Esophagus (tissue), 2 donors: ENCODE data around the gene EFCAB5. TPM values are rescaled to one million over a fixed set of nuclear protein-coding genes. Genes with fewer than 3 reads are reported as not detected.
A peak's percentile ranks its signal among the peaks of the same experiment; 100 is the strongest.

Experiments
- H3K27ac ChIP-seq, 2 donors: one replicate each; pipeline ENCODE4 v1.5.1; 2013; ENCODE audit warnings: low read depth in 2 of 2, mild to moderate bottlenecking in 2 of 2, inconsistent platforms in 1 of 2, low read length in 1 of 2, moderate library complexity in 1 of 2
- H3K27me3 ChIP-seq, 2 donors: one replicate each; pipeline ENCODE4 v1.6.1; 2013; ENCODE audit warnings: low read length in 2 of 2, control low read depth in 1 of 2, mild to moderate bottlenecking in 1 of 2; ENCODE audit not compliant: insufficient read depth in 2 of 2, control insufficient read depth in 1 of 2
- H3K36me3 ChIP-seq, 2 donors: one replicate each; pipeline ENCODE4 v1.6.1; 2013; ENCODE audit warnings: low read length in 1 of 2; ENCODE audit not compliant: control insufficient read depth in 2 of 2, insufficient read depth in 2 of 2
- H3K4me1 ChIP-seq, 2 donors: one replicate each; pipeline ENCODE4 v1.6.1; 2013; ENCODE audit warnings: low read length in 1 of 2; ENCODE audit not compliant: control insufficient read depth in 2 of 2, insufficient read depth in 2 of 2
- H3K4me3 ChIP-seq, 2 donors: one replicate each; pipeline ENCODE4 v1.5.1; 2013; ENCODE audit warnings: low read length in 2 of 2, mild to moderate bottlenecking in 2 of 2, low read depth in 1 of 2, moderate library complexity in 1 of 2
- H3K9me3 ChIP-seq, 2 donors: one replicate each; pipeline ENCODE4 v1.6.1; 2013; ENCODE audit warnings: mild to moderate bottlenecking in 2 of 2, low read depth in 1 of 2, low read length in 1 of 2, moderate library complexity in 1 of 2; ENCODE audit not compliant: control insufficient read depth in 2 of 2, insufficient read depth in 1 of 2
- WGBS, 2 donors: extraction: QIAGEN DNeasy Blood & Tissue Kit; methylation state at CpG; one replicate each; pipeline ENCODE4 v1.1.7; 2013; 5-methylcytosine and 5-hydroxymethylcytosine counted together
- polyA plus RNA-seq, 2 donors: library from polyadenylated mRNA; stranded (reverse); fragments of 200-250 nt; gene quantifications; one replicate each; pipeline ENCODE4 v1.2.3, GENCODE V29; 2013
- donor health status: healthy with polysubstance abuse.
- donor health status: Bipolar disorder and iron deficiency.

The EFCAB5 gene
- polyA plus RNA-seq, 2 donors = 0.02 to 0.24 TPM

DNA sequence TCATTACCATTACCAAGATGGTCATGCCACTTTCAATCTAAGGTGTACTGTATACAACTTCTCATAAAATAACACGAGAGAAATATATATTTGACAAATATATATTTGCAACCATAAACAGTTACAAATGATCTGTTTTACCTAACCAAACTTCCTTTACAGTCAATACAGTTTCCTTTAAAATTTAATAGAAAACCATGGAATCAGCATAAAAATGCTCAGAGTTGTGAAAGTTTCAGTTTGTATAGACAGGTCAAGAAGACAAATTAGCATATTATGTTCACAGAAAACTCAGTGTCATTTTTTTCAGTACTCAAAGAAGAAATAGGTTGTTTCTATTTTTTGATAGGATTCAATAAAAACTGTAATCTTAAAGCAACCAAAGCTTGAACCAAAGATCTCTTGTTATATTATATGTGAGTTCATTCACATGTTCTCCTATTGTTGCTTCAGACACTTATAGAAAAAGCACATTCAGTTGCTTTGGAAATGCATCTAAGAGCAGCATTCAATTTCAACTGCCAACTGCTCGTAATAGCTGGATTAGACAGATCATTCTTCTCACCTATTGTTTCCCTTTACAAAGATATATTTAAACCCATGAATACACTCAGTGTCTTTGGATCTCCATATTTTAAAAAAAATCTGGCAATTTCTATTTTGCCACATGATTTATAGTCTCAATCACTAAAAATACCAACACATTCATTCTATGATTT, 26.5 kb upstream of the EFCAB5 start:
- Histone ChIP-seq H3K4me1 (no peaks in the 10 kb centered on the region), H3K4me3 (no peak overlapping the region), H3K27ac (no peak overlapping the region), H3K36me3 (no peaks in the 10 kb centered on the region), H3K27me3 (no peaks in the 10 kb centered on the region), H3K9me3 (no peaks in the 10 kb centered on the region)
- 66 to 72% methylated on average over 2 of the region's 2 CpGs for WGBS, 2 donors

DNA sequence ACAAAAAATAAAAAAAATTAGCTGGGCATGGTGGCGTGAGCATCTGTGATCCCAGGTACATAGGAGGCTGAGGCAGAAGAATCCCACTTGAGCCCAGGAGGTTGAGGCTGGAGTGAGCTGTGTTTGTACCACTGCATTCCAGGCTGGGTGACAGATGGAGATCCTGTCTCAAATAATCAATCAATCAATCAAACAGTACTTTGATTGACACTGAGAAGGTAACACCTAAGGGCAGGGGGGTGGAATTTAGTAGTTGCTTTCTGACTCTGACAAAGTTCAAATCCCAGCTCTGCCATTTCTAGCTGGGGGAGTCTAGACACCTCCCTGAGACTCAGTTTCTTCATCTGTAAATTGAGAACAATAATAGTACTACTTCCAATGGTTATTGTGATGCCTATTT, 23.4 kb upstream of the EFCAB5 start:
- Histone ChIP-seq H3K27me3 (no peaks in the 10 kb centered on the region), H3K4me3 (no peak overlapping the region), H3K27ac (no peak overlapping the region), H3K9me3 (no peaks in the 10 kb centered on the region), H3K36me3 (no peaks in the 10 kb centered on the region), H3K4me1 (no peaks in the 10 kb centered on the region)
- WGBS, 2 donors = 98 to 100% methylated on average over 1 of the region's 1 CpG

DNA sequence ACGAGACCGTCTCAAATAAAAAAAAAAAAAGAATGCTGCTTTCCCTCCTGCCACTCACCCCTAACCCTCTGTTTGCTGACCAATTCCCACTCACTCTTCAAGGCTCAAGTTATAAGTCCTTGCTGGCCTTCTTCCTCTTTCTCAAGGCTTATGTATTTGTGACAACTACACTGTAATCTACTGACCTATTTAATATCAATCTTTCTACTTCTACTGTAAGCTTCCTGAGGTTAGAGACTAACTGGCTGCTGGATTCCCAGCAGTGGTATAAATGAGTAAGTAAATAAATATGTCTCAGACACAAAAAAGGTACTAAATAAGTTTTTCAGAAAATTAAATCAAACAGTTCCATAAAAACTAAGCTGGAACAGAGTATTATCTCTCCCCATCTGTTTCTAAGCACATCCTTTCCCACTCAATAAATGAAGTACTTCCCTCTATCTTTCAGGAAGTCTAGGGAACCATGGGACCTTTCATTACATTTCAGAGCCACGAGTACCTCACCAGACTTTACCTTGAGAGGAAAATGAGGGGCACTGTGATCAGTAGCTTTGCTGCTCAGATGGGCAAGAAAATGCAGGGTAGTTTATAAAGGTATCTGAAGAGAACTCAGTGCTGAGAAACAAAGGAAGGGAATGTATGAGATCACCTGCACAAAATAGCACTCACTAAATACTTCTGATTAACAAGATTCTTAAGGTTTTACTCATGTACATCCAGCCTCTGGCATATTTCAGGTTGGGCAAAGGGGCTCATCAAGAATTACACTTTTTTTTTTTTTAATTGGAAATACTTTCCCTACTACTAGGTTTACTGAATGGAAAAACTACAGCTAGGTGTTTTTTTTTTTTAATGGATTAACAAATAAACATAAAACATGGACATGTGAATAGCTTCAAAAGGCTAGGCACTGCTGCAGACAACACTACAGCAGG, 22.2 kb upstream of the EFCAB5 start:
- Histone ChIP-seq H3K4me1 (no peaks in the 10 kb centered on the region), H3K36me3 (no peaks in the 10 kb centered on the region), H3K27me3 (no peaks in the 10 kb centered on the region), H3K4me3 (no peak overlapping the region), H3K27ac (no peak overlapping the region), H3K9me3 (no peaks in the 10 kb centered on the region)
- 76% methylated on average over 3 of the region's 3 CpGs for WGBS, 2 donors

DNA sequence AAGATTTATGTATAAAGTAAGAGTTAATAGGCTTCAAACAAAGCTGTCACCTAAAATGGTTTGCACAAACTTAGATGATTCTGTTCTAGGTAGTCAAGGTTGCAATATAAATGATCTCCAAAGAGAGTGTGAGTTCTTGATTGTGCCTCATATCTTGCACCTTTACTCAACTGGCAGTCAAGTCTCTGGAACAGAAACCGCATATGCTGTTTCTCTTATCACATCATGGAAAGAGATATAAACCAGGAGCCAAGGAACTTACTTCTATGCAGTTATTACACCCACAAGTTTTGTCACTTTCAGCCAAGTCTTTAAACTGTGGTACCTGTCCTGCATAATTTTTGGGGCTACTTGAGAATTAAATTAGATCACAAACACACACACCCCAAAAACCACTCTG, 16.6 kb upstream of the EFCAB5 start:
- H3K27me3 ChIP-seq = no peaks in the 10 kb centered on the region
- 77 to 91% methylated on average over 1 of the region's 1 CpG for WGBS, 2 donors
- H3K4me3 ChIP-seq = no peak overlapping the region
- H3K36me3 ChIP-seq = no peaks in the 10 kb centered on the region
- H3K27ac ChIP-seq = no peak overlapping the region
- H3K4me1 ChIP-seq = no peaks in the 10 kb centered on the region
- no peaks in the 10 kb centered on the region for H3K9me3 ChIP-seq

DNA sequence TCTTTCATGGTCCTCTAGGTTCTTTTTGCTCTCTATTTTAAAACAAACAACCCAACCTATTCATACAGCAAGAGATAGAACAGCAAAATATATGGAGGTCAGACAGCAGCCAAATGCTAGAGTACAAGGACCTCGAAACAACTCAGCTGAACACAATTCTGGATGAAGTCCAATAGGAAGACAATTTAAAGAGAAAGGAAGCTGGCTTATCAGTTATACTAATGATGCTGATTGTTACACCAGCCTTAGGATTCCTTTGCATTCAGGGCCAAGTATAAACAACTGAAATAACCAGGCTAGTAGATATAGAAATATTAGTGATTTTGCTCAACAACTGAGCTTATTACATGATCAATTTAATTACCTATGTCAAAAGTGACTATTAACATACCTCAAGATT, 13.9 kb upstream of the EFCAB5 start:
- Histone ChIP-seq H3K27me3 (no peaks in the 10 kb centered on the region), H3K4me3 (no peak overlapping the region), H3K27ac (no peak overlapping the region), H3K4me1 (peaks cover 0 to 2% of the 10 kb centered on the region in 2 donors), H3K36me3 (no peaks in the 10 kb centered on the region), H3K9me3 (no peaks in the 10 kb centered on the region)
- WGBS, 2 donors = 8 to 22% methylated on average over 1 of the region's 1 CpG

DNA sequence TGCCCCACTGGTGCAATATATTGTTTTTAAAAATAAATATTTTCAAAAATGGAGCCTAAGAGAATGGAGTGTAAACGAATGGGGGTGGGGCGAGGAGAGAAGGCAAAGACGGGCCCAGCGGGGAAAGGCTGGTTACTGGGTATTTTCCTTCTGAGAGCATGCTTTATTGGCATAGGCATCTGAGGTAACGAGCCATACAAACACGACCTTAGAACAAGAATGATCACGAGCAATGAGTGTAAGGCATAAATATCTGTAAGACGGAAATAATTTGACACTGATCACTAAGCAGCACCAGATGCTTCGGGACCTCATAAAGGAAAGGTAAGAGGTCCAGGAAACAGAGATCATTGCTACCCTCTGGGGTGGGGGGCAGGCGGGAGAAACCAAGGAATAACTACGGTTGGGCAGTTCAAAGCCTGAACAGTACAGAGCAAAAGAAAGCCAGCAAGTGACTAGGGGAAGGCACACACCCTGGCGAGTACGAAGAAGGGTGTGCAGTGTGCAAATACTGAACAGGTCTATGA, 12.4 kb upstream of the EFCAB5 start:
- H3K4me3 ChIP-seq = peak overlapping the region; percentile 63 to 96
- WGBS, 2 donors = 1 to 2% methylated on average over 13 of the region's 13 CpGs
- no peaks in the 10 kb centered on the region for H3K27me3 ChIP-seq

DNA sequence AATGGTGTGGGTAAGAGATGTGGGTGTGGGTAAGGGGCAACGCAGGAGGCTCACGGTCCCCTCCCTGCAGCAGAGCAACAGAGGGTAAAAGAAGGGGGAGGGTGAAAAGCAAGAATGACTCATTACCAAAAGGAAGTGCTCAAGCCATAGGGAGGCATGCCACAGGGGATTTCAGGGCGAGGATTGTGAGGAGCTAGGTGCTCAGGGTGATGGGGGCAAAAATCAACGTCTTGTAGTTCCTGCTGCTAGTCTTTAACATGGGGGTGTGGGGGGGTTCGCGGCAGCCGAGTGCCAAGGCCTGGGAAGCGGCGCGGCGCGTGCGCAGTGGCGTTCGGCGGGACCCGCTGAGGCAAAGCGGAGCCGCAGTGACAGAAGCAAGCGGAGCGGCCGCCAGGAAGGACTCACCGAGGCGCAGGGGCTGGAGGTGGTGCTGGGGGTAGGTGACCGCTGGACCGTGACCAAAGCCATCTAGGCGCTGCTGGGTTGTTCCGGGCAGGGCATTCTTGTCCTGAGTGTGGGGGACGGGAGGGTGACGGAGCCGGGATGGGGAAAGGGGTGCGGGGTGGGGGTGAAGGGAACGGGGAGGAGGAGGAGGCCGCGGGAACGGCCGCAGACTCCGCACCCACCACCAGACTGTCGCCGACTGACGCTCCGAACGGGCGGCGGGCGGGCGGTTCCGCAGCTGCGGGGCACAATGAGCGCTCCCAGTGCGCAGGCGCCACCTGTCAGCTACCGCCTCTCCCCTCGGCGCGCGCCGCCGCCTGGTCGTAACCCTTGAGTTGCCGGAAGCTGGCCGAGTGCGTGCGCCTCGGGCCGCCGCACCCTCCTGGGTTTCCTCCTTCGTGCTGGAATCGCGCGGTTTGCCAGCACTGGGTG, 11.7 kb upstream of the EFCAB5 start, which contains the start of gene SSH2:
SSH2 (minus strand) TSS at position 696 of the 876 bp plus-strand sequence; CDS start at position 468, 228 bp downstream.
- Histone ChIP-seq H3K9me3 (no peaks in the 10 kb centered on the region), H3K4me3 (peak within 1 kb of the TSS; percentile 63 to 96), H3K27ac (peak within 1 kb of the TSS; percentile 88 to 96), H3K27me3 (no peaks in the 10 kb centered on the region), H3K4me1 (peaks cover 0 to 2% of the 10 kb centered on the region in 2 donors), H3K36me3 (no peaks in the 10 kb centered on the region)
- 0% methylated on average over 43 to 71 of the region's 71 CpGs for WGBS, 2 donors

More for the DNA sequence above, 12.4 kb upstream of the EFCAB5 start:
- Histone ChIP-seq H3K9me3 (no peaks in the 10 kb centered on the region), H3K27ac (peak overlapping the region; percentile 88 to 96), H3K4me1 (peaks cover 0 to 2% of the 10 kb centered on the region in 2 donors), H3K36me3 (no peaks in the 10 kb centered on the region)

DNA sequence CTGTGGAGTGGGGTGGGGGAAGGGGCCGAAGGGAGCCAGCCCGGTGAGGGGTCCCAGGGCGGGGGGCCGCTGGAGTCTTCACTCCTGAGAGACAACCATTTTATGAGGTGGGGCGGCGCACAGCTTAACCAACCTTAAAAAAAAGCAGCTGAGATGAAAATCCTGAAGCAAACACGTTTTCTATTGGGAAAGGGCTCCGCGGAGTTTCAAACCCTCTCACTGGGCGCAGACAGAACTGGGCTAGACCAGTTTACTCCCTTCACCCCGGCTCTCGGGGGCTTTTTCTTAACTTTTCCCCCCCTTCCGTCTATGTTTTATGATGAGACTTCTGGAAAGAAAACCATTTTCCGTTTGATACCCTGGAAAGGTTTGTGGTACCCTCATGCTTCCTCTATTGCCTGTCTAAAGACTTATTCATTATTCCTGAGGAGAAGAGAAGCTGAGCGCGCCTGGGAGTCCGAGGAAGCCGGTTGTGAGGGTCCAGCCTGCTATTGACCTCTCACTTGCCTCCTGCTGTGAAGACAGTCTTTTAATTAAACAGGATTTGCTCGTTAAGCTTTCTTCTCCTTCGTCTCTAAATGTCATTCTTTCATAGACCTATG, 10.9 kb upstream of the EFCAB5 start:
- no peaks in the 10 kb centered on the region for H3K36me3 ChIP-seq
- peaks cover 0 to 2% of the 10 kb centered on the region in 2 donors for H3K4me1 ChIP-seq
- H3K27ac ChIP-seq = peak overlapping the region; percentile 88 to 96
- H3K4me3 ChIP-seq = peak overlapping the region; percentile 63 to 96
- H3K27me3 ChIP-seq = no peaks in the 10 kb centered on the region
- H3K9me3 ChIP-seq = no peaks in the 10 kb centered on the region
- WGBS, 2 donors = 0 to 1% methylated on average over 20 of the region's 20 CpGs
